Muscle layer of colon (tissue), 2 donors: ENCODE results near the gene ABLIM2.

Source experiments
- H3K27ac ChIP-seq: one replicate; pipeline ENCODE4 v1.7.0; 2013; ENCODE audit warnings: low read depth, mild to moderate bottlenecking, low read length, moderate library complexity
- H3K27me3 ChIP-seq, 2 donors: one replicate each; pipeline ENCODE4 v1.7.0; 2013; ENCODE audit warnings: low read length in 2 of 2, mild to moderate bottlenecking in 2 of 2; ENCODE audit not compliant: insufficient read depth in 2 of 2, control insufficient read depth in 1 of 2
- H3K36me3 ChIP-seq: one replicate; pipeline ENCODE4 v1.7.0; 2013; ENCODE audit warnings: mild to moderate bottlenecking, low read length; ENCODE audit not compliant: insufficient read depth
- H3K4me1 ChIP-seq: one replicate; pipeline ENCODE4 v1.7.0; 2013; ENCODE audit warnings: mild to moderate bottlenecking, low read length; ENCODE audit not compliant: insufficient read depth
- H3K4me3 ChIP-seq, 2 donors: one replicate each; pipeline ENCODE4 v1.7.0; 2013; ENCODE audit warnings: low read length in 2 of 2, low read depth in 1 of 2, mild to moderate bottlenecking in 1 of 2, moderate library complexity in 1 of 2
- H3K9ac ChIP-seq: one replicate; pipeline ENCODE4 v1.7.0; 2013; ENCODE audit warnings: low read length
- H3K9me3 ChIP-seq: one replicate; pipeline ENCODE4 v1.7.0; 2013; ENCODE audit warnings: mild to moderate bottlenecking, low read length
- donor health status: abdominal sarcoma.
- donor health status: Adenocarcinoma of cecum.

The ABLIM2 gene

DNA sequence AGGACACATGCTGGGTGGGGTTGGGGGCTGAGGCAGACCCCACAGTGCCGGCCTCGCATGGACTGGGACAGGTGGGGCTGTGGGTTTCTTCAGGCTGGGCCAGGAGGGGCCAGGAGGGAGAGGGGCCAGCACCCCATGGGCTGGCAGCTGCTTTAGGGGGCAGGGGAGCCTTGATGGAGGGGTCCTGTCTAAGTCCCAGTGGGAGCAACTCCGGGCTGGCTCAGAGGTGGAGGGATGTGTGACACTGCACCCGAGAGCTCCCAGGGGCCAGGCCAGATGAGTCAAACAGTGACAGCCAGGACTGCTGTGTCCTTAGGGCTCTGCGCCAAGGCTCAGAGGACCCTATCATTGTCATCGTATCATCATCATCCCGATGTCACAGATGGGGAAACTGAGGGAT, 4.4 kb upstream of the ABLIM2 start:
- H3K9ac ChIP-seq, result no peak overlapping the region
- no peaks in the 10 kb centered on the region for H3K36me3 ChIP-seq
- H3K4me1 ChIP-seq, result peaks cover 7% of the 10 kb centered on the region
- H3K27me3 ChIP-seq, result peaks cover 0 to 4% of the 10 kb centered on the region in 2 donors
- no peak overlapping the region for H3K4me3 ChIP-seq
- no peaks in the 10 kb centered on the region for H3K9me3 ChIP-seq
- no peak overlapping the region for H3K27ac ChIP-seq

DNA sequence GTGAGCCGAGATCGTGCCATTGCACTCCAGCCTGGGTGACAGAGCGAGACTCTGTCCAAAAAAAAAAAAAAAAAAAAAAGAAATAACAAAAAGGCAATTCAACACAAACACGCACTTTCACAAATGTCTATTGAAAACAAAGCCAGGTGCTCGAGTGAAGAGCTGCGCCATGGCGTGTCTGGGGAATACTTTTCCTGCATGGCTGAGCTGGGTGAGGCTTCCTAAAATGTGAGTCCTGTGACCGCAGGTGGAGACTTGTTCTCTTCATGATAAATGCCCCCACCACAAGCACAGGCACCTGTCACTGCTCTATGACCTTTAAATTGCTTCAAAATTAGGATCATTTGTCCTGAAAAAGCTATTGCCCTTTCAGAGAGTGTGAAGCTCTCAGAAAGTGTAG, 4.0 kb upstream of the ABLIM2 start:
- peaks cover 0 to 8% of the 10 kb centered on the region in 2 donors for H3K27me3 ChIP-seq
- no peak overlapping the region for H3K4me3 ChIP-seq
- no peaks in the 10 kb centered on the region for H3K36me3 ChIP-seq
- H3K9me3 ChIP-seq, result no peaks in the 10 kb centered on the region
- H3K27ac ChIP-seq, result no peak overlapping the region
- no peak overlapping the region for H3K9ac ChIP-seq
- H3K4me1 ChIP-seq, result peaks cover 7% of the 10 kb centered on the region

- H3K4me1 ChIP-seq, result peaks cover 7% of the 10 kb centered on the region
- no peak overlapping the region for H3K4me3 ChIP-seq
- H3K27me3 ChIP-seq, result peaks cover 0 to 13% of the 10 kb centered on the region in 2 donors
- H3K27ac ChIP-seq, result no peak overlapping the region
- no peak overlapping the region for H3K9ac ChIP-seq
- H3K36me3 ChIP-seq, result no peaks in the 10 kb centered on the region
- no peaks in the 10 kb centered on the region for H3K9me3 ChIP-seq
Observed at GRCh38 chr4:8160572-8160971, 2.0 kb upstream of the ABLIM2 start.

DNA sequence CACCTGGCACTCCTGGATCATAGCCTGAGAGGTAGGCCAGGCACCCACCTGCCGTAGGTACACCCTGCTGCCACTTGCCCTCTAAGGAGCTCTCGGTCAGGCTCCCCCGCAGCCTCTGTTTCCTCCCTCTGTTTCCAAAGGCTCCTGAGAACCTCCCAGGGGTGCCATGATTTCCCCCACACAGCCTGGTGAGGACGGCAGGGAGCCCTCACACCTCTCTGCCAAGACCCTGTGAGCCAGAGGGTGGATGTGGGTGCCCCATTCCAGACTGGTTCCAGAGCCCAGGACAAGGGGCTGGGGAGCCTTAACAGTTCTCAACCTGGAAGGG, 1.6 kb upstream of the ABLIM2 start:
- no peaks in the 10 kb centered on the region for H3K36me3 ChIP-seq
- H3K27me3 ChIP-seq, result peaks cover 0 to 13% of the 10 kb centered on the region in 2 donors
- no peak overlapping the region for H3K9ac ChIP-seq
- no peaks in the 10 kb centered on the region for H3K9me3 ChIP-seq
- H3K27ac ChIP-seq, result no peak overlapping the region
- H3K4me3 ChIP-seq, result no peak overlapping the region
- H3K4me1 ChIP-seq, result peaks cover 7% of the 10 kb centered on the region

DNA sequence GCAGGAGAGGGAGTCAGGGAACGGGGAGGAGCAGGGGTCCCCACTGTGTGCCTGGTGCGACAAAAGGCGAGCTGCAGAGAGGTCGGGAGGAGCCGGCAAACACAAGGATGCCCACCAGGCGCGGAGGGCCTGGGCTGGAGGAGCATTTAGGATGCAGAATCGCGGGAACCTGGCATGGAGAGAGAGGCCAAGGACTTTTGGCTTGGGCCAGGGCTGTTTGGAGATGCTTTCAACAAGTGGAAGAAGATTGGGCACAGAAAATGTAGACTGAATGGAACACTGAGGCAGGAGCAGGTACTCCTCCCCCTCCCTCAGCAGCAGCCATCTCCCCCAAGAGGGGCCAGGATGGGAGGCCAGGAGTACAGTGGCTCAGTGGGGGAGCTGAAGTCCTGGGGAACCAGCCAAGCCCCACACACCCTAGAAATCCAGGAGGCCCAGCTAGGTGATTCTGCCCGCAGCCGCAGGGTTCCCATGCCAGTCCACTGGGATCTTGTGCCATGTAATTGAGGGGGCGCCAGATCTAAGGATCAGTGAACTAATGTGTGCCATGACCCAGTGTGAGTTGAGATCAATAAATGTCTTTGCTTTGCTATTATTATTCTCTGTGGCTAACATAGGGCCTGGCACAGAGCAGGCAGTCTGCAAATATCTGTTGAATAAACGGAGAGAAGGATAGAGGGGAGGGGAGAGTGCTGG, 1.1 kb upstream of the ABLIM2 start:
- Histone ChIP-seq H3K9me3 (no peaks in the 10 kb centered on the region), H3K27ac (no peak overlapping the region), H3K36me3 (no peaks in the 10 kb centered on the region), H3K4me3 (peak overlapping the region; percentile 92 to 97), H3K9ac (no peak overlapping the region), H3K4me1 (peaks cover 7% of the 10 kb centered on the region), H3K27me3 (peaks cover 0 to 13% of the 10 kb centered on the region in 2 donors)

GRCh38 chr4:8157944-8158709, 486 bp downstream of the ABLIM2 start:
- H3K27me3 ChIP-seq, result peaks cover 0 to 13% of the 10 kb centered on the region in 2 donors
- peak overlapping the region; percentile 56 to 61 for H3K4me3 ChIP-seq
- no peaks in the 10 kb centered on the region for H3K9me3 ChIP-seq
- no peak overlapping the region for H3K9ac ChIP-seq
- peaks cover 7% of the 10 kb centered on the region for H3K4me1 ChIP-seq
- no peaks in the 10 kb centered on the region for H3K36me3 ChIP-seq
- H3K27ac ChIP-seq, result no peak overlapping the region

DNA sequence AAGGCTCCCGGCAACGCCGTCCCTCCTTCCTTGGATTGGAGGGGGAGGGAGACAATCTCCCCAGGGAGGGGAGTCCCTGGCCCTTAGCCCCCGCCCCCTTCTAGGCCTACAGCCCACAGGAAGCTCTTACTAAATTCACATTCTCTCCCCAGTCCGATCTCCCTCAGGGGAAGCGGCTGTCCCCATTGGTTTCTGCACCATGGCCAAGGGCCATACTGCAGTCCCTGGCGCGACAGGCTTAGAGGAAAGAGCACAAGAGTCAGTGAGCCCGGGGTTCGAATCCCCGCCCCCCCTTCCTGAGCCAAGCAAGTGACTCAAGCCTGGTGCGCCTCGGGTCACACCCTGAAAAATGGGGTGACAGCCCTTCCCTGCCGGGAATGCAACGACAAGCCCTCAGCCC, 1.1 kb downstream of the ABLIM2 start:
- Histone ChIP-seq H3K9ac (no peak overlapping the region), H3K4me3 (peak overlapping the region; percentile 56 to 61), H3K27ac (no peak overlapping the region), H3K36me3 (no peaks in the 10 kb centered on the region), H3K27me3 (peaks cover 0 to 13% of the 10 kb centered on the region in 2 donors), H3K9me3 (no peaks in the 10 kb centered on the region), H3K4me1 (peaks cover 7% of the 10 kb centered on the region)

DNA sequence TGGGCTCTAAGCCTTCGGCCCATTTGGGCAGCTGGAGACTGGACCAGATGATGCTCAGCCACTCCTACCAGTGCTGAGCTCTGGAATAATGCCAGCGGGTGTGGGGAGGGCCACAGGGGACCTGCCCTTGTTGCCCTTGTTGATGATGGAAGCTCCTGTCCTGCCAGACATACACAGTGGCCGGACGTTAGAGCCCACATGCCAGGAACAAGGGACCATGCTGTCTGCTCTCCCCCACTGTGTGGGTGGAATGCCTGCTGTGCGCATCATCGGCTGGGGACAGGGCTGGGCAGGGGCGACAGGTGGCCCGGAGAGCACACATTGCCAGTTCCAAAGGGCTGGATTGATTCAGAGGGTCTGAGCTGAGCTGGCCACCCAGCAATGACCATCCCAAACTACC, 2.0 kb downstream of the ABLIM2 start:
- Histone ChIP-seq H3K27me3 (peaks cover 0 to 13% of the 10 kb centered on the region in 2 donors), H3K4me3 (no peak overlapping the region), H3K9ac (no peak overlapping the region), H3K4me1 (peaks cover 7% of the 10 kb centered on the region), H3K36me3 (no peaks in the 10 kb centered on the region), H3K27ac (no peak overlapping the region), H3K9me3 (no peaks in the 10 kb centered on the region)

DNA sequence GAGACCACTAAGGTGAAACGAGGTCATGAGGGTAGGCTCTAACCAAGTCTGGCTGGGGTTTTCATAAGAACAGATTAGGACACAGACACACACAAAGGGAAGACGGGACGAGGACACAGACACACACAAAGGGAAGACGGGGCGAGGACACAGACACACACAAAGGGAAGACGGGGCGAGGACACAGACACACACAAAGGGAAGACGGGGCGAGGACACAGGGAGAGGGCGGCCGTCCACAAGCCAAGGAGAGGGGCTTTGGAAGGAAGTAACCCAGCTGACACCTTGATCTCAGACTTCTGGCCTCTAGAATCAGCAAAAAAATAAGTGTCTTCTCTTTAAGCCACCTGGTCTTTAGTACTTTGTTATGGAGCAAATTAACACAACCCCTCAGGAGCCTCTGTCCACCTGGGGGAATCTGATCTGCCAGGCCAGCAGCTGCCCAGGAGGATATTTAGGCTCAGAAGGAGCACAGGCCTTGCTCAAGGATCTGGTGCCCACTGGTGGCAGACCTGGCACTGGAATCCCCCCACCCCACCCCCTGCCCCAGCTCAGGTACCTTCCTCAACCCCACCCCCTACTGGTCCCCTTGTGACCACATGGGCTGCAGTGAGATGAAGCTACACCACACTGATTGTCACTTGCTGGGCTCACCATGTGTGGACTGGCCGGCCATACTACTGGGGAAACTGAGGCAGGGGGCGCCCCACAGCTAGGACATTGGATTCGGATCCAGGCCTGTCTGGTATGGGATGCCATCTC, 2.8 kb downstream of the ABLIM2 start:
- H3K4me3 ChIP-seq, result no peak overlapping the region
- H3K27me3 ChIP-seq, result peaks cover 0 to 13% of the 10 kb centered on the region in 2 donors
- no peaks in the 10 kb centered on the region for H3K9me3 ChIP-seq
- H3K9ac ChIP-seq, result no peak overlapping the region
- H3K36me3 ChIP-seq, result no peaks in the 10 kb centered on the region
- peaks cover 7% of the 10 kb centered on the region for H3K4me1 ChIP-seq
- H3K27ac ChIP-seq, result no peak overlapping the region

DNA sequence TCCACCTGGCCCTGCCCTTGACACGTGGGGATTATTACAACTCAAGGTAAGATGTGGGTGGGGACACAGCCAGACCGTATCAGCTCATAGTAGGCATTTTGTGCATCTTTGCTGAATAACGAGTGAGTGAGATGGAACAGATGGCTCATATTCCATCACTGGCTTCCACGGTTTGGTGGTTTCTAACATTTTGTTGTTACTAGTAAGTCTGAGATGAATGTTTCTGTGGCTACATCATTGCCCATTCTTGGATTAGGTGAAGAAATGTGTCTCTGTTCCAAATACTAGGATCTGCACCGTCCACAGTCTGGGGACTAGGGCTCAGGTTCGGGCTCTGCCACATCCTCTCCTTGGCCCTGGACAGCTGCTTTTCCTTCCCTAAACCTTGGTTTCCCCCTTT, 3.6 kb downstream of the ABLIM2 start:
- H3K36me3 ChIP-seq, result no peaks in the 10 kb centered on the region
- H3K4me1 ChIP-seq, result peaks cover 6% of the 10 kb centered on the region
- H3K9ac ChIP-seq, result no peak overlapping the region
- no peak overlapping the region for H3K4me3 ChIP-seq
- peaks cover 0 to 13% of the 10 kb centered on the region in 2 donors for H3K27me3 ChIP-seq
- H3K9me3 ChIP-seq, result no peaks in the 10 kb centered on the region
- no peak overlapping the region for H3K27ac ChIP-seq

DNA sequence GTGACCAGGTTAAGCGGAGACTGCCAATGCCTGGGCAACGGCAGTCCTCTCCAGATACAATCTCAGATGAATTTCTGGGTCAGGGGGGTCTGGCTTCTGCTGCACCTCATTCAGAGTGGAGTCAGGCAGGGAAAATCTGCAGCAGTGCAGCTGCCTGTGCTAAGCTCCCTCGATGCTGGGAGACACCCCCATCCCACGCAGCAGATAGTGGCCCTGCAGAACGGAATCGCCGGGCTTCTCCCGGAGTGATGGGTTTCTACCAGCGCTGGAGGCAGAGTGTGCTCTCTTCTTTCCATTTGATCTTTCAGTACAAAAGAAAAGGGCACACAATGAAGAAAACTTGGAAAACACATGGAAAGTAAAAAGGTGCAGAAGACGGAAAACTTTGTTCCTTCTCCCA, 5.2 kb downstream of the ABLIM2 start:
- peaks cover 0 to 13% of the 10 kb centered on the region in 2 donors for H3K27me3 ChIP-seq
- no peaks in the 10 kb centered on the region for H3K4me1 ChIP-seq
- no peak overlapping the region for H3K4me3 ChIP-seq
- no peaks in the 10 kb centered on the region for H3K9me3 ChIP-seq
- H3K9ac ChIP-seq, result no peak overlapping the region
- H3K36me3 ChIP-seq, result no peaks in the 10 kb centered on the region
- H3K27ac ChIP-seq, result no peak overlapping the region
